HepG2 (cell line): Measurements from ENCODE around the gene PDSS2. TPM values are rescaled to one million over a fixed set of nuclear protein-coding genes. Genes with fewer than 3 reads are reported as not detected.

ENCODE experiments used
- ISL2 ChIP-seq: sonication (generic); formaldehyde crosslinking; IDR thresholded peaks from 2 replicates; pipeline ENCODE4 v1.5.0; 2020; ENCODE audit warnings: missing genetic modification reagents
- JUNB ChIP-seq: sonication (generic); formaldehyde crosslinking; IDR thresholded peaks from 2 replicates; pipeline ENCODE4 v1.8.0; 2022; ENCODE audit warnings: missing genetic modification reagents, mild to moderate bottlenecking, borderline replicate concordance
- JUND ChIP-seq: sonication (generic); formaldehyde crosslinking; IDR thresholded peaks from 2 replicates; pipeline ENCODE4 v1.8.0; 2022; ENCODE audit warnings: mild to moderate bottlenecking, missing genetic modification reagents
- KDM6A ChIP-seq: IDR thresholded peaks from 2 replicates; pipeline ENCODE4 v1.6.1; 2016; ENCODE audit warnings: low read depth
- SATB2 ChIP-seq: sonication (generic); formaldehyde crosslinking; IDR thresholded peaks from 2 replicates; pipeline ENCODE4 v1.5.0; 2020; ENCODE audit warnings: missing genetic modification reagents
- TP53 ChIP-seq: sonication (generic); formaldehyde crosslinking; conservative IDR thresholded peaks from 2 replicates; pipeline ENCODE4 v1.4.0; 2020; ENCODE audit warnings: missing genetic modification reagents
- TSC22D2 ChIP-seq: sonication (generic); formaldehyde crosslinking; IDR thresholded peaks from 2 replicates; pipeline ENCODE4 v1.5.1; 2020; ENCODE audit warnings: missing genetic modification reagents, mild to moderate bottlenecking, borderline replicate concordance
- ZMYM4 ChIP-seq: sonication (generic); formaldehyde crosslinking; IDR thresholded peaks from 2 replicates; pipeline ENCODE4 v1.8.1; 2023; ENCODE audit warnings: mild to moderate bottlenecking, missing genetic modification reagents
- ZNF280D ChIP-seq: sonication (generic); formaldehyde crosslinking; IDR thresholded peaks from 2 replicates; pipeline ENCODE4 v1.5.1; 2020; ENCODE audit warnings: mild to moderate bottlenecking, missing genetic modification reagents
- ZNF331 ChIP-seq: sonication (generic); formaldehyde crosslinking; IDR thresholded peaks from 2 replicates; pipeline ENCODE4 v1.4.0; 2020; ENCODE audit warnings: missing genetic modification reagents
- ZNF484 ChIP-seq: sonication (generic); formaldehyde crosslinking; IDR thresholded peaks from 2 replicates; pipeline ENCODE4 v1.5.1; 2020; ENCODE audit warnings: mild to moderate bottlenecking, low read depth, missing genetic modification reagents, borderline replicate concordance
- ZNF605 ChIP-seq: sonication (generic); formaldehyde crosslinking; IDR thresholded peaks from 2 replicates; pipeline ENCODE4 v1.8.0; 2022; ENCODE audit warnings: mild to moderate bottlenecking, missing genetic modification reagents
- ZNF713 ChIP-seq: sonication (generic); formaldehyde crosslinking; IDR thresholded peaks from 2 replicates; pipeline ENCODE4 v1.4.0; 2020; ENCODE audit warnings: mild to moderate bottlenecking, missing genetic modification reagents
- ZSCAN9 ChIP-seq: IDR thresholded peaks from 2 replicates; pipeline ENCODE4 v1.6.1; 2016; ENCODE audit warnings: borderline replicate concordance
- polyA plus RNA-seq, 8 experiments: library from polyadenylated mRNA; depleted of rRNA in 3 of 8; stranded (reverse) in 7 of 8; unstranded in 1 of 8; fragments of >200 nt; fragmentation: Illumina TruSeq in 4 of 8; extraction: Trizol in 4 of 8; gene quantifications; 2 replicates each; pipeline versions ENCODE4 v1.2.1 to v1.2.3, GENCODE V29; 2011 to 2016; ENCODE audit warnings: low read depth in 4 of 8, missing spikeins in 1 of 8, mixed read lengths in 1 of 8; ENCODE audit not compliant: insufficient read depth in 1 of 8
- total RNA-seq, 5 experiments: library from RNA; depleted of rRNA; stranded (reverse); fragments of >200 nt; fragmentation: Illumina TruSeq; extraction: Trizol; gene quantifications; 2 replicates each; pipeline ENCODE4 v1.2.3, GENCODE V29; 2016; ENCODE audit warnings: low read depth in 1 of 5
- TF ChIP-seq, protein P1 (sequence below): sonication (generic); formaldehyde crosslinking; IDR thresholded peaks from 2 replicates; pipeline ENCODE4 v1.8.0; 2022; ENCODE audit warnings: mild to moderate bottlenecking, missing genetic modification reagents, borderline replicate concordance
- TF ChIP-seq, protein P2 (sequence below): sonication (generic); formaldehyde crosslinking; IDR thresholded peaks from 2 replicates; pipeline ENCODE4 v1.4.0; 2020; ENCODE audit warnings: mild to moderate bottlenecking, missing genetic modification reagents
- TF ChIP-seq, protein P3 (sequence below): sonication (generic); formaldehyde crosslinking; IDR thresholded peaks from 2 replicates; pipeline ENCODE4 v1.9.0; 2021; ENCODE audit warnings: missing genetic modification reagents, borderline replicate concordance
- TF ChIP-seq, protein P4 (sequence below): sonication (generic); formaldehyde crosslinking; IDR thresholded peaks from 2 replicates; pipeline ENCODE4 v1.5.0; 2020; ENCODE audit warnings: missing genetic modification reagents

Gene PDSS2
- total and polyA plus RNA-seq, 2 of the 13 experiments (the other 11 are each of a cell fraction or from before 2014, with no cell fraction given): 16.2 to 17.0 TPM

DNA sequence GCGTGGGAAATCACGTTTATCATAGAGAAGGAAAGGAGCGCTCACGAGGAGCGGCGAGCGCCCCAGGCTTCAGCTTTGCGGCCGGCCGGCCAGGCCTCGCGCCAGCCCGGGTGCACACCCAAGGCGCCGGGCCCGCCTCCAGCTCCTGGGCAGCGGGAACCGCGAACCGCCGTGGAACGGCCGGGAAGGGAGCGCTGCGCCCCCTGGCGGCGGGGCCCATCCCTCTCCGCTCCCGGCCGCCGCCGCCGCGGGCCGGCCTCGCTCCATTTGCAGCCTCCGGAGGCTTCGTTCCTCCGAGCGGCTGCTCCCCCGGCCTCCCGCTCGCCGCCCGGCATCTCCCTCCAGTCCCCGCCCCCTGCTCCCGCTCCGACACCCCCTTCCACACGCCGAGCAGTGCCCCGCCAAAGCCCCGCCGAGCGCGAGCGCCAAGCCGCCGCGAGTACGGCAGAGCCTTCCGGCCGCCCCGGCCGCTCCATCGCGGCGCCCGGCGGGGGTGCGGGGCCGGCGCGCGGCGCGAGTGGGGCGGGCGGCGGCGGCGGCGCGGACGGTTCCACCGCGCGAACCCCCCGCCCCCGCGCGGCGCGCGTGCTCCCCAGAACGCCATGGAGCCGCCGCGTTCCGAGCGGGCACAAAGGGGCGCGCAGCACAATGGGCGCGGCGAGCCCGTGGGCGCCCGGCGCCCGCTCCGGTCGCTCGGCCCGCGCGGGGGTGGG, 345.0 kb downstream of the PDSS2 start (continued):
- TF ChIP-seq, protein P1, sequence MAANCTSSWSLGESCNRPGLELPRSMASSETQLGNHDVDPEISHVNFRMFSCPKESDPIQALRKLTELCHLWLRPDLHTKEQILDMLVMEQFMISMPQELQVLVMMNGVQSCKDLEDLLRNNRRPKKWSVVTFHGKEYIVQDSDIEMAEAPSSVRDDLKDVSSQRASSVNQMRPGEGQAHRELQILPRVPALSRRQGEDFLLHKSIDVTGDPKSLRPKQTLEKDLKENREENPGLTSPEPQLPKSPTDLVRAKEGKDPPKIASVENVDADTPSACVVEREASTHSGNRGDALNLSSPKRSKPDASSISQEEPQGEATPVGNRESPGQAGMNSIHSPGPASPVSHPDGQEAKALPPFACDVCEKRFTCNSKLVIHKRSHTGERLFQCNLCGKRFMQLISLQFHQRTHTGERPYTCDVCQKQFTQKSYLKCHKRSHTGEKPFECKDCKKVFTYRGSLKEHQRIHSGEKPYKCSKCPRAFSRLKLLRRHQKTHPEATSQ (CRISPR knock-in tag): 0 out of 2 replicates have a peak, but pooled peaks have one; percentile 55
- TF ChIP-seq, protein P2, sequence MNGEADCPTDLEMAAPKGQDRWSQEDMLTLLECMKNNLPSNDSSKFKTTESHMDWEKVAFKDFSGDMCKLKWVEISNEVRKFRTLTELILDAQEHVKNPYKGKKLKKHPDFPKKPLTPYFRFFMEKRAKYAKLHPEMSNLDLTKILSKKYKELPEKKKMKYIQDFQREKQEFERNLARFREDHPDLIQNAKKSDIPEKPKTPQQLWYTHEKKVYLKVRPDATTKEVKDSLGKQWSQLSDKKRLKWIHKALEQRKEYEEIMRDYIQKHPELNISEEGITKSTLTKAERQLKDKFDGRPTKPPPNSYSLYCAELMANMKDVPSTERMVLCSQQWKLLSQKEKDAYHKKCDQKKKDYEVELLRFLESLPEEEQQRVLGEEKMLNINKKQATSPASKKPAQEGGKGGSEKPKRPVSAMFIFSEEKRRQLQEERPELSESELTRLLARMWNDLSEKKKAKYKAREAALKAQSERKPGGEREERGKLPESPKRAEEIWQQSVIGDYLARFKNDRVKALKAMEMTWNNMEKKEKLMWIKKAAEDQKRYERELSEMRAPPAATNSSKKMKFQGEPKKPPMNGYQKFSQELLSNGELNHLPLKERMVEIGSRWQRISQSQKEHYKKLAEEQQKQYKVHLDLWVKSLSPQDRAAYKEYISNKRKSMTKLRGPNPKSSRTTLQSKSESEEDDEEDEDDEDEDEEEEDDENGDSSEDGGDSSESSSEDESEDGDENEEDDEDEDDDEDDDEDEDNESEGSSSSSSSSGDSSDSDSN: peak; percentile 98
- TF ChIP-seq ZNF713 (CRISPR knock-in tag): 0 out of 2 replicates have a peak, but pooled peaks have one; percentile 69
- TF ChIP-seq, protein P3, sequence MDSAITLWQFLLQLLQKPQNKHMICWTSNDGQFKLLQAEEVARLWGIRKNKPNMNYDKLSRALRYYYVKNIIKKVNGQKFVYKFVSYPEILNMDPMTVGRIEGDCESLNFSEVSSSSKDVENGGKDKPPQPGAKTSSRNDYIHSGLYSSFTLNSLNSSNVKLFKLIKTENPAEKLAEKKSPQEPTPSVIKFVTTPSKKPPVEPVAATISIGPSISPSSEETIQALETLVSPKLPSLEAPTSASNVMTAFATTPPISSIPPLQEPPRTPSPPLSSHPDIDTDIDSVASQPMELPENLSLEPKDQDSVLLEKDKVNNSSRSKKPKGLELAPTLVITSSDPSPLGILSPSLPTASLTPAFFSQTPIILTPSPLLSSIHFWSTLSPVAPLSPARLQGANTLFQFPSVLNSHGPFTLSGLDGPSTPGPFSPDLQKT: no peak
- TF ChIP-seq TP53 (CRISPR knock-in tag): no peak
- no peak for TF ChIP-seq JUND (CRISPR knock-in tag)
- no peak for TF ChIP-seq ZNF605 (CRISPR knock-in tag)
- peak; percentile 60; the same call in 1 of the 2 replicates for TF ChIP-seq ZNF331 (CRISPR knock-in tag)
- TF ChIP-seq KDM6A: no peak
- peak; percentile 36; the same call in 1 of the 2 replicates for TF ChIP-seq TSC22D2 (CRISPR knock-in tag)
- TF ChIP-seq, protein P4, sequence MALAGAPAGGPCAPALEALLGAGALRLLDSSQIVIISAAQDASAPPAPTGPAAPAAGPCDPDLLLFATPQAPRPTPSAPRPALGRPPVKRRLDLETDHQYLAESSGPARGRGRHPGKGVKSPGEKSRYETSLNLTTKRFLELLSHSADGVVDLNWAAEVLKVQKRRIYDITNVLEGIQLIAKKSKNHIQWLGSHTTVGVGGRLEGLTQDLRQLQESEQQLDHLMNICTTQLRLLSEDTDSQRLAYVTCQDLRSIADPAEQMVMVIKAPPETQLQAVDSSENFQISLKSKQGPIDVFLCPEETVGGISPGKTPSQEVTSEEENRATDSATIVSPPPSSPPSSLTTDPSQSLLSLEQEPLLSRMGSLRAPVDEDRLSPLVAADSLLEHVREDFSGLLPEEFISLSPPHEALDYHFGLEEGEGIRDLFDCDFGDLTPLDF (CRISPR knock-in tag): peak; percentile 69
- no peak for TF ChIP-seq SATB2
- TF ChIP-seq ZMYM4 (CRISPR knock-in tag): peak; percentile 81; the same call in 1 of the 2 replicates
- TF ChIP-seq ZNF484 (CRISPR knock-in tag): no peak
- TF ChIP-seq ISL2 (CRISPR knock-in tag): 0 out of 2 replicates have a peak, but pooled peaks have one; percentile 37
- no peak for TF ChIP-seq ZSCAN9 (CRISPR knock-in tag)
- TF ChIP-seq JUNB (CRISPR knock-in tag): no peak
- TF ChIP-seq ZNF280D (CRISPR knock-in tag): no peak
